ENCODE measurements around the gene LIG4. TPM values are rescaled to one million over a fixed set of nuclear protein-coding genes. Genes with fewer than 3 reads are reported as not detected.

The LIG4 gene
- total RNA-seq, 1 experiment from 2014 or later: 11.1 TPM

DNA sequence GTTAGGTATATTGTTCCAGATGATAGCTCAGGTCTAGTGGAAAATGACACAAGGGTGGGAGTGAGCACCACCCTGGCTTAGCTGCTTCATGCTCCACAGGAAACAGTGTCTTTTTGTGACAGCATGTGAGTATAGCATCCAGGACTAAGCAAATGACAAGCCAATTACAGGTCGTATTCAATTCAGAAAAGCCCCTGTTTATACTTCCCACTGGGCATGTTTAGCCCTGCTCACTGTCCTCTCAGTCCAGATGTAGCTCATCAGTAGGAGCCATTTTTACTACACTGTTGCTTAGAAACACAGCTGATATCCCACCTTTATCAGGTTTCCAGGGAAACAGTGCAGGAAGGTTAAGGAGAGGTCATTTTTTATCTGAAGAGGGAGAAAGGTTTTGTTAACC lies 10.8 kb upstream of the LIG4 start:
- Histone ChIP-seq H3K9me3 (ENCODE audit: low read depth, low read length, poor library complexity, severe bottlenecking) (no peaks in the 10 kb centered on the region), H3K4me1 (ENCODE audit: insufficient read depth, low read length, poor library complexity, severe bottlenecking) (peaks cover 17% of the 10 kb centered on the region), H3K36me3 (ENCODE audit: insufficient read depth, low read length, poor library complexity, severe bottlenecking) (no peaks in the 10 kb centered on the region), H3K27me3 (replicated peaks; ENCODE audit: insufficient read depth, low read depth, low read length, poor library complexity) (no peaks in the 10 kb centered on the region), H3K27ac (ENCODE audit: low read depth, low read length, poor library complexity, severe bottlenecking) (no peak overlapping the region), H3K4me3 (ENCODE audit: low read depth, low read length, poor library complexity, severe bottlenecking) (no peak overlapping the region)
- CTCF ChIA-PET: no interaction called here
- intact Hi-C loops (cut with micrococcal nuclease; ENCODE audit: unreplicated experiment): loop anchor here (5.0 kb wide), 3 partner anchors 41 to 281 kb away; partner anchors contain the start of gene TNFSF13B
- BruUV-seq (replicated peaks): no TSS peak
- DNase-seq (ENCODE audit: low spot score): no peak
- POLR2A ChIA-PET (ENCODE audit: low non-redundant PET): interaction anchor here (0.5 kb wide), 1 partner anchor 709 kb away, joined by 6 read pairs; no protein-coding TSS in a partner anchor
- TF ChIP-seq, protein P1, sequence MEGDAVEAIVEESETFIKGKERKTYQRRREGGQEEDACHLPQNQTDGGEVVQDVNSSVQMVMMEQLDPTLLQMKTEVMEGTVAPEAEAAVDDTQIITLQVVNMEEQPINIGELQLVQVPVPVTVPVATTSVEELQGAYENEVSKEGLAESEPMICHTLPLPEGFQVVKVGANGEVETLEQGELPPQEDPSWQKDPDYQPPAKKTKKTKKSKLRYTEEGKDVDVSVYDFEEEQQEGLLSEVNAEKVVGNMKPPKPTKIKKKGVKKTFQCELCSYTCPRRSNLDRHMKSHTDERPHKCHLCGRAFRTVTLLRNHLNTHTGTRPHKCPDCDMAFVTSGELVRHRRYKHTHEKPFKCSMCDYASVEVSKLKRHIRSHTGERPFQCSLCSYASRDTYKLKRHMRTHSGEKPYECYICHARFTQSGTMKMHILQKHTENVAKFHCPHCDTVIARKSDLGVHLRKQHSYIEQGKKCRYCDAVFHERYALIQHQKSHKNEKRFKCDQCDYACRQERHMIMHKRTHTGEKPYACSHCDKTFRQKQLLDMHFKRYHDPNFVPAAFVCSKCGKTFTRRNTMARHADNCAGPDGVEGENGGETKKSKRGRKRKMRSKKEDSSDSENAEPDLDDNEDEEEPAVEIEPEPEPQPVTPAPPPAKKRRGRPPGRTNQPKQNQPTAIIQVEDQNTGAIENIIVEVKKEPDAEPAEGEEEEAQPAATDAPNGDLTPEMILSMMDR (conservative IDR thresholded peaks at IDR 0.05; ENCODE audit: low read depth, low read length): no peak
- TF ChIP-seq EZH2 (IDR thresholded peaks at IDR 0.05; ENCODE audit: borderline replicate concordance, low read depth, low read length, poor library complexity, severe bottlenecking): no peak

DNA sequence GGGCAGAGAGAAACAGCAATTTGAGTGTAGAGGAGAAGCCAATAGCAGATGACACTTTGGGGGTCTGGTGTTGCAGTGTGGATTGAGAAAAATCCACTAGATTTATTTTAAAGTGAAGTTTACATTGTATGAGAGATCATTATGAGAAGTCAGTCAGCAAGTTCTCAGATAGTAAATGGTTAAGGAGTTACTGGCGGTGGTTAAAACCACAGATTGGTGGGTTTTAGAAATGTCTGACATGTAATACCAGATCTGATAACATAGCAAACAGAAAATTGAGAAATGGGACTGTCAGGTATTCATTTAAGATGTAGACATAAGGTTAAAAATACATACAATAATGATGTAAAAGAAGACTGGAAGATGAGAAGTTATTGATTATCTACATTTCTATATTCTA lies 10.1 kb upstream of the LIG4 start:
- Histone ChIP-seq H3K27me3 (replicated peaks; ENCODE audit: insufficient read depth, low read depth, low read length, poor library complexity) (no peaks in the 10 kb centered on the region), H3K27ac (ENCODE audit: low read depth, low read length, poor library complexity, severe bottlenecking) (no peak overlapping the region), H3K9me3 (ENCODE audit: low read depth, low read length, poor library complexity, severe bottlenecking) (no peaks in the 10 kb centered on the region), H3K4me3 (ENCODE audit: low read depth, low read length, poor library complexity, severe bottlenecking) (no peak overlapping the region), H3K36me3 (ENCODE audit: insufficient read depth, low read length, poor library complexity, severe bottlenecking) (no peaks in the 10 kb centered on the region), H3K4me1 (ENCODE audit: insufficient read depth, low read length, poor library complexity, severe bottlenecking) (peaks cover 20% of the 10 kb centered on the region)
- CTCF ChIA-PET: no interaction called here
- intact Hi-C loops (cut with micrococcal nuclease; ENCODE audit: unreplicated experiment): loop anchor here (5.0 kb wide), 3 partner anchors 42 to 282 kb away; partner anchors contain the start of gene TNFSF13B
- DNase-seq (ENCODE audit: low spot score): no peak
- POLR2A ChIA-PET (ENCODE audit: low non-redundant PET): no interaction called here
- TF ChIP-seq, protein P1 (conservative IDR thresholded peaks at IDR 0.05; ENCODE audit: low read depth, low read length): no peak
- no peak for TF ChIP-seq EZH2 (IDR thresholded peaks at IDR 0.05; ENCODE audit: borderline replicate concordance, low read depth, low read length, poor library complexity, severe bottlenecking)
- BruUV-seq (replicated peaks): no TSS peak

DNA sequence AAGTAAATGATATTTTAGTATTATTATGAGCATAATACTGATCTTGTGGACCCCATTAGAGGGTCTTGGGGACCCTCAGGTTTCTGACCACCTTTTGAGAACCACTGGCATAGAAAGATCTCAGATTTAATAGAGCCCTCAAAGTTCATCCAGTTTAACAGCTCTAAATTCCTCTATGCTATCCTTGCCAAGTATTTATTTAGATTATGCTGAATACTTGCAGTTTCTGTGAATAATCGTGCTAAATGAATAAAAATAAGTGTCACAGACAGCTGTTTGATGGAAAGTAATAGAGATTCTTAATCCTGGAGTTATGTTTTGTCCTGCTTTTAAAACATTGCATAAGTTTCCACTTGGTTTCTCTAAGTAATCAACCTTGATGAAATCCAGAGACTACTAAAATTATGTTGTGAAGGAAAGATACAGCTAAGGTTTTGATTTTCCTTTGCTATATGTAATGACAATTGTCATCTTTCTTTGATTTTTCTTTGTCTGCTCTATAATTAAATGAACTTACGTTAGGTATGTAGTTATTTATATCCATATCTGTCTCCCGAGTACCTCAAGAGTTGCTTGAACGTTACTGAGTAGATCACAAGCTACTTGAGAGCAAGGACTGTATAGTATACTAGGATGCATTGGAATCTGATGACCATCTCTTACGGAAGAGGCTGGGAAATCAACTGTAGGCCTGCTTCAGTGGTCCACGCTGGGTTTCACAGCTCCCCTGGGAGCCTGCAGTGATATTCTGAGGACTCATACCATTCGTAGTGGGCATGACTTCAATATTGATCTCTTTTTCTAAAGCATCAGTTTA lies 8.6 kb upstream of the LIG4 start:
- CTCF ChIA-PET: no interaction called here
- TF ChIP-seq, protein P1 (conservative IDR thresholded peaks at IDR 0.05; ENCODE audit: low read depth, low read length): no peak
- no peak for TF ChIP-seq EZH2 (IDR thresholded peaks at IDR 0.05; ENCODE audit: borderline replicate concordance, low read depth, low read length, poor library complexity, severe bottlenecking)
- H3K4me1 ChIP-seq (ENCODE audit: insufficient read depth, low read length, poor library complexity, severe bottlenecking): peaks cover 31% of the 10 kb centered on the region
- H3K36me3 ChIP-seq (ENCODE audit: insufficient read depth, low read length, poor library complexity, severe bottlenecking): no peaks in the 10 kb centered on the region
- DNase-seq (ENCODE audit: low spot score): no peak
- H3K4me3 ChIP-seq (ENCODE audit: low read depth, low read length, poor library complexity, severe bottlenecking): no peak overlapping the region
- intact Hi-C loops (cut with micrococcal nuclease; ENCODE audit: unreplicated experiment): no loop called here
- H3K27ac ChIP-seq (ENCODE audit: low read depth, low read length, poor library complexity, severe bottlenecking): no peak overlapping the region
- POLR2A ChIA-PET (ENCODE audit: low non-redundant PET): no interaction called here
- no TSS peak for BruUV-seq (replicated peaks)
- H3K27me3 ChIP-seq (replicated peaks; ENCODE audit: insufficient read depth, low read depth, low read length, poor library complexity): no peaks in the 10 kb centered on the region
- no peaks in the 10 kb centered on the region for H3K9me3 ChIP-seq (ENCODE audit: low read depth, low read length, poor library complexity, severe bottlenecking)

Measured in A673 (cell line).